Lower leg skin (tissue), 3 donors: ENCODE measurements around the gene NKAP.

Source experiments
- POLR2A ChIP-seq, 2 donors: fragments of 450-650 bp; IDR thresholded peaks; one replicate each; pipeline ENCODE4 v1.6.1; 2016 to 2017; ENCODE audit warnings: antibody characterized with exemption in 2 of 2, mild to moderate bottlenecking in 1 of 2, moderate library complexity in 1 of 2
- TF ChIP-seq, protein P1 (sequence below), 3 donors: fragments of 450-650 bp; IDR thresholded peaks; one replicate each; pipeline ENCODE4 v1.5.1; 2016; ENCODE audit warnings: antibody characterized with exemption in 3 of 3, mild to moderate bottlenecking in 3 of 3, moderate library complexity in 2 of 3

DNA sequence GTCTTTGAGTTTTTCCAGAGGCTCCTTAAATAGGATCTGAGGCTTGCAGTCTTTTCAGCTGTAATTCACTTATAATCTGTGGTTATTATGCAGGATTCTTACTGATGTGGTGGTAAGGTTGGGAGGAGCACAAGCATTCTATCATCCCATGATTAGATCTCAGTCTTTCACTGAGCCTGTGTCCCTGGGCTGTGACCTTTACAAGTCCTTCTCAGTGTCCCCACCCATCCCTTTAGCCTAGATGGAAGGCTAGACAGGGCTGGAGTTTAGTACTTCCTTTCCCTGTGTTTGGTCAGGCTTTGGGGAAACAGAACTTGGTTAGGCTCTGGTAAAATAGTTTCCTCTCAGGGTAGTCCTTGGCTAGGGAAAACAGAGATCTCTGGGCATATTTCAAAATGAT, 17.1 kb upstream of the NKAP start:
- TF ChIP-seq, protein P1, sequence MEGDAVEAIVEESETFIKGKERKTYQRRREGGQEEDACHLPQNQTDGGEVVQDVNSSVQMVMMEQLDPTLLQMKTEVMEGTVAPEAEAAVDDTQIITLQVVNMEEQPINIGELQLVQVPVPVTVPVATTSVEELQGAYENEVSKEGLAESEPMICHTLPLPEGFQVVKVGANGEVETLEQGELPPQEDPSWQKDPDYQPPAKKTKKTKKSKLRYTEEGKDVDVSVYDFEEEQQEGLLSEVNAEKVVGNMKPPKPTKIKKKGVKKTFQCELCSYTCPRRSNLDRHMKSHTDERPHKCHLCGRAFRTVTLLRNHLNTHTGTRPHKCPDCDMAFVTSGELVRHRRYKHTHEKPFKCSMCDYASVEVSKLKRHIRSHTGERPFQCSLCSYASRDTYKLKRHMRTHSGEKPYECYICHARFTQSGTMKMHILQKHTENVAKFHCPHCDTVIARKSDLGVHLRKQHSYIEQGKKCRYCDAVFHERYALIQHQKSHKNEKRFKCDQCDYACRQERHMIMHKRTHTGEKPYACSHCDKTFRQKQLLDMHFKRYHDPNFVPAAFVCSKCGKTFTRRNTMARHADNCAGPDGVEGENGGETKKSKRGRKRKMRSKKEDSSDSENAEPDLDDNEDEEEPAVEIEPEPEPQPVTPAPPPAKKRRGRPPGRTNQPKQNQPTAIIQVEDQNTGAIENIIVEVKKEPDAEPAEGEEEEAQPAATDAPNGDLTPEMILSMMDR (IDR thresholded peaks at IDR 0.05) = no peak
- no peak for TF ChIP-seq POLR2A (IDR thresholded peaks at IDR 0.05)
